Vagina (tissue), 2 donors: ENCODE results near the gene POU2AF3.

Experiments
- CTCF ChIP-seq, 3 experiments: fragments of 450-650 bp in 2 of 3; fragments of 200-600 bp in 1 of 3; sonication (generic) in 1 of 3; IDR thresholded peaks; one replicate each; pipeline ENCODE4 v1.5.1; 2017 to 2019; ENCODE audit warnings: antibody characterized with exemption in 3 of 3, mild to moderate bottlenecking in 2 of 3, moderate library complexity in 2 of 3
- POLR2AphosphoS5 ChIP-seq, 2 donors: sonication (generic); formaldehyde crosslinking; IDR thresholded peaks; one replicate each; pipeline ENCODE4 v1.9.0; 2017; ENCODE audit warnings: antibody characterized with exemption in 2 of 2, mild to moderate bottlenecking in 2 of 2, low read depth in 1 of 2; ENCODE audit not compliant: insufficient read depth in 1 of 2

GRCh38 chr11:111350811-111351210 lies 52.5 kb downstream of the POU2AF3 start:
- TF ChIP-seq CTCF (IDR thresholded peaks at IDR 0.05) (no peak), POLR2AphosphoS5 (IDR thresholded peaks at IDR 0.05; ENCODE audit: insufficient read depth in 1 of 2, low read depth in 1 of 2) (no peak)
